Sigmoid colon (tissue), 4 donors: ENCODE results near the gene SNTN.

ENCODE experiments used
- CTCF ChIP-seq, 4 experiments: fragments of 450-650 bp in 3 of 4; fragments of 200-600 bp in 1 of 4; IDR thresholded peaks; one replicate each; pipeline ENCODE4 v1.5.1; 2016 to 2019; ENCODE audit warnings: antibody characterized with exemption in 4 of 4, mild to moderate bottlenecking in 3 of 4, moderate library complexity in 2 of 4
- EP300 ChIP-seq, 4 donors: sonication (generic); formaldehyde crosslinking; IDR thresholded peaks; one replicate each; pipeline ENCODE4 v1.6.1; 2017; ENCODE audit warnings: antibody characterized with exemption in 4 of 4

- TF ChIP-seq EP300 (IDR thresholded peaks at IDR 0.05) (no peak), CTCF (IDR thresholded peaks at IDR 0.05) (no peak)
Measured at GRCh38 chr3:63617391-63617790, 35.1 kb upstream of the SNTN start.
